CD4-positive, alpha-beta T cell (primary cell): ENCODE results near the gene HEATR1. TPM values are rescaled to one million over a fixed set of nuclear protein-coding genes. Genes with fewer than 3 reads are reported as not detected.
"Not testable (repeated sequence)": the region's sequence is repeated elsewhere in the genome, so short reads cannot be mapped to it uniquely, and the experiment has no call there.

Source experiments
- ATAC-seq: fragments of 200-7000 bp; cut with Tn5 transposase; one replicate; pipeline ENCODE4 v1.10.0; 2022; ENCODE audit warnings: mild to moderate bottlenecking; ENCODE audit not compliant: poor library complexity
- CTCF ChIA-PET: fragments of 350-600 bp; sonication (Branson Sonifier 250); formaldehyde crosslinking; loops from one replicate; lab custom pipeline; 2021; ENCODE audit warnings: antibody characterized with exemption, inconsistent platforms; lab: Charles Lee
- POLR2A ChIA-PET: fragments of 350-600 bp; sonication (Branson Sonifier 250); formaldehyde crosslinking; loops from one replicate; lab custom pipeline; 2021; ENCODE audit warnings: antibody characterized with exemption, inconsistent platforms; lab: Charles Lee
- DNase-seq, 14 experiments: peaks; one replicate each; pipeline ENCODE4 v3.0.0-alpha.2; 2013 to 2020; ENCODE audit warnings: mixed read lengths in 2 of 14
- H3K27ac ChIP-seq, 2 donors: one replicate each; pipeline versions ENCODE4 v1.5.1 to v1.7.0; 2013; ENCODE audit warnings: low read length in 2 of 2, low read depth in 1 of 2, mild to moderate bottlenecking in 1 of 2
- H3K27me3 ChIP-seq, 2 experiments: 1 replicate in 1 of 2; 2 replicates in 1 of 2; pipeline versions ENCODE4 v1.6.1 to v1.7.0; 2013; ENCODE audit warnings: low read length in 2 of 2, control low read depth in 1 of 2, mild to moderate bottlenecking in 1 of 2, moderate library complexity in 1 of 2; ENCODE audit not compliant: insufficient read depth in 2 of 2, control insufficient read depth in 1 of 2
- H3K36me3 ChIP-seq: one replicate; pipeline ENCODE4 v1.6.1; 2013; ENCODE audit warnings: low read length, control low read depth; ENCODE audit not compliant: insufficient read depth
- H3K4me1 ChIP-seq: one replicate; pipeline ENCODE4 v1.6.1; 2013; ENCODE audit warnings: low read length, control low read depth; ENCODE audit not compliant: insufficient read depth
- H3K4me3 ChIP-seq: one replicate; pipeline ENCODE4 v1.5.1; 2013; ENCODE audit warnings: mild to moderate bottlenecking, low read length, moderate library complexity
- H3K9me3 ChIP-seq, 2 experiments: 1 replicate in 1 of 2; 2 replicates in 1 of 2; pipeline versions ENCODE4 v1.6.1 to v1.7.0; 2013; ENCODE audit warnings: low read length in 2 of 2, mild to moderate bottlenecking in 2 of 2, control low read depth in 1 of 2, moderate library complexity in 1 of 2; ENCODE audit not compliant: control insufficient read depth in 1 of 2, insufficient read depth in 1 of 2
- H3K27ac Mint-ChIP-seq: one replicate; pipeline ENCODE4 v1.8.0; 2020; ENCODE audit warnings: mixed read lengths
- H3K27me3 Mint-ChIP-seq: one replicate; pipeline ENCODE4 v1.8.0; 2021; ENCODE audit warnings: mixed read lengths
- H3K36me3 Mint-ChIP-seq: one replicate; pipeline ENCODE4 v1.8.0; 2021; ENCODE audit warnings: low read depth, mixed read lengths
- H3K4me1 Mint-ChIP-seq: one replicate; pipeline ENCODE4 v1.8.0; 2021; ENCODE audit warnings: low read depth, mixed read lengths
- H3K4me3 Mint-ChIP-seq: one replicate; pipeline ENCODE4 v1.8.0; 2020; ENCODE audit warnings: mild to moderate bottlenecking, mixed read lengths
- H3K9me3 Mint-ChIP-seq: one replicate; pipeline ENCODE4 v1.8.0; 2020; ENCODE audit warnings: mixed read lengths
- CTCF ChIP-seq: fragments of 200-600 bp; IDR thresholded peaks from one replicate; pipeline ENCODE4 v1.8.0; 2022; ENCODE audit warnings: antibody characterized with exemption, mild to moderate bottlenecking
- intact Hi-C, 2 experiments: fragments of 100-400 bp; cut with DNase I in 1 of 2; cut with micrococcal nuclease in 1 of 2; formaldehyde crosslinking; loops; one replicate each; pipeline versions ENCODE4 v1.15.1 to v1.9.0; 2023 to 2025; cut with DNase I, micrococcal nuclease
- total RNA-seq, 174 experiments: library from RNA in 2 of 174; stranded (reverse) in 2 of 174; gene quantifications; one replicate each; pipeline ENCODE4 v1.2.3 and lab custom pipeline; 2021 to 2026

The HEATR1 gene
- total RNA-seq, 2 experiments from 2014 or later = 34.9 to 37.5 TPM

GRCh38 chr1:236589531-236589930, 14.8 kb downstream of the HEATR1 start:
- no peaks in the 10 kb centered on the region for H3K4me1 ChIP-seq
- ChIA-PET POLR2A (no interaction called here), CTCF (no interaction called here)
- no peak for ATAC-seq
- Mint-ChIP-seq H3K27ac (no peak overlapping the region), H3K27me3 (no peaks in the 10 kb centered on the region), H3K4me1 (no peaks in the 10 kb centered on the region), H3K9me3 (no peaks in the 10 kb centered on the region), H3K36me3 (peaks cover 100% of the 10 kb centered on the region), H3K4me3 (no peak overlapping the region)
- no peak overlapping the region for H3K4me3 ChIP-seq
- H3K27ac ChIP-seq = no peak overlapping the region
- no peaks in the 10 kb centered on the region for H3K27me3 ChIP-seq
- DNase-seq = no peak
- no peak for TF ChIP-seq CTCF
- intact Hi-C loops = loop anchor here in 1 of 2 experiments (1.0 kb wide), 1 partner anchor 19 kb away; no protein-coding TSS in a partner anchor
- H3K9me3 ChIP-seq = no peaks in the 10 kb centered on the region
- peaks cover 93% of the 10 kb centered on the region for H3K36me3 ChIP-seq

GRCh38 chr1:236581528-236581927, 22.8 kb downstream of the HEATR1 start:
- intact Hi-C loops = no loop called here
- Histone ChIP-seq H3K36me3 (peaks cover 79% of the 10 kb centered on the region), H3K4me3 (no peak overlapping the region), H3K4me1 (no peaks in the 10 kb centered on the region), H3K9me3 (no peaks in the 10 kb centered on the region), H3K27ac (no peak overlapping the region), H3K27me3 (no peaks in the 10 kb centered on the region)
- POLR2A ChIA-PET = no interaction called here
- CTCF ChIA-PET = no interaction called here
- H3K9me3 Mint-ChIP-seq = no peaks in the 10 kb centered on the region
- no peaks in the 10 kb centered on the region for H3K27me3 Mint-ChIP-seq
- no peak for TF ChIP-seq CTCF
- no peaks in the 10 kb centered on the region for H3K4me1 Mint-ChIP-seq
- H3K4me3 Mint-ChIP-seq = no peak overlapping the region
- peaks cover 92% of the 10 kb centered on the region for H3K36me3 Mint-ChIP-seq
- DNase-seq (no peak), ATAC-seq (no peak)
- no peak overlapping the region for H3K27ac Mint-ChIP-seq

- intact Hi-C loops, H3K4me3 Mint-ChIP-seq, DNase-seq, H3K27me3 Mint-ChIP-seq, H3K4me3 ChIP-seq, H3K9me3 ChIP-seq, H3K27ac Mint-ChIP-seq, H3K27ac ChIP-seq, ATAC-seq, H3K4me1 Mint-ChIP-seq, H3K27me3 ChIP-seq, POLR2A ChIA-PET, H3K9me3 Mint-ChIP-seq, H3K4me1 ChIP-seq: not testable (repeated sequence)
- CTCF ChIA-PET = interaction anchor here (0.6 to 0.7 kb wide), 2 partner anchors 32 to 247 kb away, joined by 3 to 4 read pairs; no protein-coding TSS in a partner anchor
- H3K36me3 ChIP-seq = peaks cover 79% of the 10 kb centered on the region
- H3K36me3 Mint-ChIP-seq = peaks cover 92% of the 10 kb centered on the region
Observed at GRCh38 chr1:236580404-236580803, 23.9 kb downstream of the HEATR1 start.

- no peak for TF ChIP-seq CTCF
- no peaks in the 10 kb centered on the region for H3K4me1 Mint-ChIP-seq
- H3K36me3 ChIP-seq = peaks cover 80% of the 10 kb centered on the region
- no peaks in the 10 kb centered on the region for H3K27me3 ChIP-seq
- ChIA-PET POLR2A (interaction anchor here (0.6 kb wide), 1 partner anchor 15 kb away, joined by 3 read pairs; no protein-coding TSS in a partner anchor), CTCF (no interaction called here)
- H3K36me3 Mint-ChIP-seq = peaks cover 90% of the 10 kb centered on the region
- intact Hi-C loops = no loop called here
- H3K4me3 Mint-ChIP-seq = no peak overlapping the region
- DNase-seq = no peak
- H3K27me3 Mint-ChIP-seq = no peaks in the 10 kb centered on the region
- no peak for ATAC-seq
- H3K9me3 Mint-ChIP-seq = no peaks in the 10 kb centered on the region
- no peaks in the 10 kb centered on the region for H3K9me3 ChIP-seq
- H3K27ac Mint-ChIP-seq = no peak overlapping the region
- no peaks in the 10 kb centered on the region for H3K4me1 ChIP-seq
- H3K27ac ChIP-seq = no peak overlapping the region
- H3K4me3 ChIP-seq = no peak overlapping the region
Observed at GRCh38 chr1:236578661-236579060, 25.7 kb downstream of the HEATR1 start.

GRCh38 chr1:236577041-236577440, 27.3 kb downstream of the HEATR1 start:
- H3K9me3 Mint-ChIP-seq = not testable (repeated sequence)
- H3K36me3 Mint-ChIP-seq = peaks cover 91% of the 10 kb centered on the region

More at GRCh38 chr1:236577041-236577440, 27.3 kb downstream of the HEATR1 start:
- peaks cover 81% of the 10 kb centered on the region for H3K36me3 ChIP-seq
- H3K27ac Mint-ChIP-seq, H3K9me3 ChIP-seq, H3K4me3 Mint-ChIP-seq, POLR2A ChIA-PET, H3K27ac ChIP-seq, H3K27me3 ChIP-seq, intact Hi-C loops, H3K27me3 Mint-ChIP-seq, CTCF ChIA-PET, DNase-seq, H3K4me1 Mint-ChIP-seq, H3K4me3 ChIP-seq, H3K4me1 ChIP-seq, ATAC-seq: not testable (repeated sequence)
